ENCODE results near the gene OMA1.

OMA1 gene

DNA sequence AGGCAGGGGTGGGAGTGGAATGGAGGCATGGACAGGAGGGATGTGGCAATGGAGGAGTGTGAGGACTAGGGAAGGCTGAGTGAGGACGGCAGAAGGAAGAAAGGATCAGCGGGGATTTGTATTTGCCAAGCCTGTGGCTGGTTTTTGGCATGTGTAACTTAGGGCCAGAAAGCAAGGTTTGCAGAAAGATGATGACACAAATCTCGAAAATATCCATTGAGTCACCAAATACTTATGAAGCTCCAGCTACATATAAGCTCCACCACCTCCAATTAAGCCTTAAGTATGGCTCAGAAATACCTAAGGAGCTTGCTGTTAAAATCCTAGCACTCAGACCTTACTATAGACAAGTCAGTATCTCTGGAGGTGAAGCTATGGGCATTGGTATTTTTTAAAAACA lies 90.1 kb downstream of the OMA1 start:
- no peak for DNase-seq

DNA sequence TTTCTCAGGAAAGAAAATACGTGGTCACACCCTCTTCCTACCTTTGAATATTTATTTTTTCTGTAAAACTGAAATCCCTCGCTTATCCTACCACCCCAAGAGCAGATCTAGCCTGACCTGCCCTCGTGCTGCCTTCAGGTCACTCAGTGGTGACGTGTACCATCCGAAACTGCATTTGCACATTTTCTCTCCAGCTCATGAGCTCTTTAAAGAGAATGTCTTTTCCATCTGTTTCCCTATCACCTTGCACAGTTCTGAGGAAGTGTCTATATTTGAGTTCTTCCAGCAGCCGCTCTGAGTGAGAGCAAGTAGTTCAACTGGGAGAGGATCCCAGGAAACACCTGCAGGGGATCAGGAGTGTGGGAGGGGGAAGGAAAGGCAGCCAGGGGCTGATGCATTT lies 91.7 kb downstream of the OMA1 start:
- DNase-seq, result no peak

DNA sequence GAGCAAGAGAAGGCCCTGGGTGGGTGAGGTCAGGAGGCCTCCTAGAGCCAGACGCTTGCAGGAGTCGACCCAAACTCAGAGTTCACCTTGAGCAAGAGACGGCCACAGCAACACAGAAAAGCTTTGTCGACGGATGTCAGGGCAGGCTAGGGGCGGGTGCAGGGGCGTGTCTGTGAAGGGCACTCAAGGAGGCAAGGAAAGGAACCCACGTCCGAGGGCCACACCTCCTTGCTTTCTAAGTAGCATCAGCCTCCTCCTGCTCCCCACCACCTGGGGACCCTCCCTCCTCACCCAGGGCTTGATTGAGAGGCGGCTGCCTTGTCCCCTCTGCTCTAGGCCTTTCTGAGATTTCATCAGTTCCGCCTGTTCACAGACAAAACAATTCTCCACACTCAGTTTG lies 92.1 kb downstream of the OMA1 start:
- no peak for DNase-seq

DNA sequence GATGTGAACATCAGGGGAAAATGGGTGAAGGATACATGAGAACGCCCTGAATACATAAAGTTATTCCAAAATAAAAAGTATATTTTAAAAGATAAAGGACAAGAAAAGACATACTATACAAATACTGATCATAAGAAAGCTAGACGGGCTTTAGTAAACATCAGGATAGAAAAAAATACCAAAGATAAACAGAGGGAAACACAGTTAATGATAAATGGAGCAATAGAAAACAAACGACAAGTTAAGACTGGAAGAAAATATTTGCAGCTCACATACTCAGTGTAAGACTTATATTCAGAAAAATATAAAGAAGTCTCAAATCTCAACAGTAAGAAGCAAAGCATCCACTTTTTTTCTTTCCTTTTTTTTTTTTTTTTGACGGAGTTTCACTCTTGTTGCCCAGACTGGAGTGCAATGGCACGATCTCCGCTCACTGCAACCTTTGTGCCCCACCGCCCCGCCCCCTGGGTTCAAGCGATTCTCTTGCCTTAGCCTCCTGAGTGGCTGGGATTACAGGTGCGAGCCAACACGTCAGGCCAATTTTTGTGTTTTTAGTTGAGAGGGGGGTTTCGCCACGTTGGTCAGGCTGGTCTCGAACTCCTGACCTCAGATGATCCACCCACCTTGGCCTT lies 94.8 kb downstream of the OMA1 start:
- no peak for DNase-seq

DNA sequence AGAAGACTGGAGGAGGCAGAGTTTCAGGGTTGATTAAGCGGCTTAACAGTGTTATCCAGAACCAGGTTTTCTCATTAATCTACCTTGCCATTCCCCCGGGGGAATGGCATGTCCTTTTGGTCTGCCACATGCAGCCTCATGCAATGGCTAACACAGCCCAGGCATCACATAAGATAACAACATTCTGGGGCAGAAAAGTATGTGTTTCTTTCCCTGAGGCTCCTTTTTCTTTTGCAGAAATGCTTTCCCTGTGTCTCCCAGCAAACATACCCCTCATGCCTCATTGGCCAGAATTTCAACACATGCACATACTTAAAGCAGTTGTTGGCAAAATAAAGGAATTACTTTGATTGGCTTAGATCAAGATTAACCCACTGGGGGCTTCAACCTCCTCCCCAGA lies 98.6 kb downstream of the OMA1 start:
- no peak for DNase-seq

DNA sequence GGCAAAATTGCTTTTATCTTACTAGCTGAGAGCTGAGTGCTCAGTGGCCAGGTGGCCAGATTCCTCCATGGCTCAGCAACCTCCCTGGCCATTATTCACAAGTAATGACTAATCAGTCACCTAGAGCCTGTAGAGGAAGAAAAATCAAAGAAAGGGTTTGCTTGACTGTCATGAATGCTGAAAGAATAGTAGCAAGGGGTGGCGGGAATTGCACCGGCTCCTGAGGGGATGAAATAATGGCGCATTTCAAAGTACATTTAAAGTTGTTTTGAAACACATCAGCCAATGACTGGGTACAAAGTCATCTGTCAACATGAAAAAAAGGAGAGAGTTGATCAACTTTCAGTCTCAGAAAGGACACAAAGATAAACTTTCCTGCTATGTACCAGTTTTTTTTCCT lies 99.5 kb downstream of the OMA1 start:
- DNase-seq, result no peak

DNA sequence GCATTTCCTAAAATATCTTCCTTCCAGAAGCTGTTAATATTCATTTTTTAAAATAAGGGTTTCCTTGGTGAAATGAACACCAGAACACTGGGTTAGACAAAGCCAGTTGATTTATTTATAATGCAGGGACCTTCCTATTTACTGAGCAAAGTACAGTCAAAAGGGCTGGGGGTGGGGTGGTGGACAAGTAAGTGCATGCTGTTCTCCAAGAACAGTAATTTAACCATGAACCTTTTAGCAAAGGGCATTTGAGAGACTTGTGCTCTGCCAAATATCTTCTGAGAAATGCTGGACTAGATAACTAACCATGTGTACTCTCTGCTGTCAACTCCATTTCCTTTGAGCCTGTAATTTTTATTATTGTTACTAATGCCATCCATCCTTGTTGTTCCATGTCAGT lies 100.2 kb downstream of the OMA1 start:
- no peak for DNase-seq

DNA sequence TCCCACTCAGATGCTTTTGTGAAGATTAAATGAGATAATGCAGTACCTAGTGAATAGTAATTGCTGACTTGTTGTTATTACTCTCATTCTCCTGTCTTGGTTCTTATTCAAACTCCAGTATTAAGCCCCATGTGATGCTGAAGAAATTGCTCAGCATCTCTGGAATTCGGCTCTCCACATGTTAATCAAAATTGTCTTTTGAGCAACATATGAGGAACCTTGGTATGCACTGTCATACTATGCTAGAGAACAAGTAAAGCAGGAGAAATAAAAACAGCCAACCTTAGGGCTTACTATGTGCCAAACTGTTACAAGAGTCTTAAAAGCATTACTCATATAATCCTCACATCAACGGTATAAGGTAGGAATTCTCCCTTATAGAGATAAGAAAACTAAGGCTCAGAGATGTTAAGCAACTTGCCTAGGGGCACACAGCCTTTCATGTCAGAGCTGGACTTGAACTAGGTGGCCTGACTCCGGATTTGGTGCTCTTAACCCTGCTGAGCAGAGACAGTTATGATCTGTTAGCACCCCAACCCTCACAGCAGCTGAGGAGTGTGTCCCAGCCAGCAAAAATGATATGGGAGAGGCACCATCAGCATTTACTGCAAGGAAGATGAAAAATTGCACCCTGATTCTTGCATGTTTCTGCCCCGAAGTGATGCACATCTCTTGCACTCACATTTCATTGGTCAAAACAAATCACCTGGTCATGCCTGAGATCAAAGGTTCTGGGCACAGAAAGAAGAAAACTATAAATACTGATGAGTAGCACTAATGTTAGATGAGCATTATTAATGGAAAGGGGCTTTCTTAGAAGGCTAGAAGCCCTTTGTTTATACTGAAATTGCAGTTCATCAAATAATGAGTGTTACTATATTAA lies 102.3 kb downstream of the OMA1 start:
- DNase-seq, result no peak

DNA sequence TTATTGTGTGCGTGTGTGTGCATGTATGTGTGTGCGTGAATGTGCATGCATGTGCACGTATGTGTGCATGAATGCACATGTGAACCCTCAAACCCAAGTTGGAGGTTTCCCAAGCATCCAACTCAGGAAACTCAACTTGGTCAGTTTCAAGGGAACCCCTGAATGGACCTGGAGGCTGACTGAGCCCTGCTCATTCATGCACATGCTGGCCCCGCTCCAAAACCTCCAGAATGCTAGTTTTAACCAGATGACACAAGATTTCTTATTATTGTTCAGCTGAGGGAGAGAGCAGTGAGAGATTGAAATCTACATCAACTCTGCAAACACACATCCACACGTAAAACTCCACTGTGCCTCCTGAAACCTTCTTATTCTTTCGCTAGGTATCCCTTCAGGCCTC lies 104.4 kb downstream of the OMA1 start:
- DNase-seq, result no peak

DNA sequence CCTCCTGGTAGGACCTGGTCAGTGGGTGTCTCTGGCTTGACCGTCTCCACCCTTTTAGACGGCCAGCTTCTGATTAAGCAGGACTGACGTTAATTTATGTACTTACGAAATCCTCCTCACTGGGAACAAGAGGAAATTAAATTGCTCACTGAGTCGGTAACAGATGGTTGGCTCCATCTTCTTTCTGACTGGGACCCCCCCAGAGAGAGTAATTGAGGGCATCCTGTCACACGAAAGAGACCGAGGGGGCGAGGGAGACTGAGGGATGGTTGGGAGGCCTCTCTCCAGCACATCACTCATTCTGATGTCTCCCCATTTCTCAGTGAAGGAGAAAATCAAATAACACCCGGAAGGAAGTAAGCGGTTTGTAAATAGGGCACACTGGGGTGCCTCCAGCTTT lies 104.8 kb downstream of the OMA1 start:
- DNase-seq, result no peak

DNA sequence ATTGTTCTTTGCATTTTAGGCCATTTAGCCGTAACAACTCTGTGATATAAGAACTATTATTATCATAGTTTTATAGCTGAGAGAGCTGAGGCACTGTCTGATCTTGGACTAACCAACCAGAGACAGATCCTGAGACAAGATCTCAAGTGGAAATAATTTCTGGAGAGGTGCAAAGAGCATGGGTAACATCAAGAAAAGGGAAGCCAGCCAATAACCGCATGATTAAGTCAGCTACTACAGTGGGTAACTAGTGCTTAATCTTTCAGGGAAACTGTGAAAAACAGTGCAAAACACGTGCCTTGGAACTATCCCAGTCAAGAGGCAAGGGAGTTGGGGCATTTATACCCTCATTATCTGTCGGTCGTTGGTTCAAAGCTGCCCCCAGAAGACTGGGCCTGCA lies 105.8 kb downstream of the OMA1 start:
- DNase-seq, result no peak

DNA sequence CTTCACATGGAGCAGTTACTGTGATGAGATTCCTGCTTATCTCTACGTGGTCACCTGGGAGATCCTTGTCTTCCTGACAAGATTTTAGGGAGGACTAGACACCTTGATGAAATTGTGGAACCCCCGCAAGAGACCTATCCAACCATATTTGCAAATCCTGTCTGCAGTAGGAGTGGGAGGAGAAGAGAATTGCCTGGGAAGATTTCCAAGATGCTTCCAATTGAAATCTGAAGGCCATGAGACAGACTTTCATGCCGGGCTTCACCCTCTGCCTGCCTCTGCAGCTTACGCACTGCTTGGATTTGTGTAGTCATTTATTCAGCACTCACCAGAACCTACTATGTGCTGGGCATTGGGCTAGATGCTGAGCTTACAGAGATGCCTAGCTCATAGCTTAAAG lies 106.6 kb downstream of the OMA1 start:
- no peak for DNase-seq

DNA sequence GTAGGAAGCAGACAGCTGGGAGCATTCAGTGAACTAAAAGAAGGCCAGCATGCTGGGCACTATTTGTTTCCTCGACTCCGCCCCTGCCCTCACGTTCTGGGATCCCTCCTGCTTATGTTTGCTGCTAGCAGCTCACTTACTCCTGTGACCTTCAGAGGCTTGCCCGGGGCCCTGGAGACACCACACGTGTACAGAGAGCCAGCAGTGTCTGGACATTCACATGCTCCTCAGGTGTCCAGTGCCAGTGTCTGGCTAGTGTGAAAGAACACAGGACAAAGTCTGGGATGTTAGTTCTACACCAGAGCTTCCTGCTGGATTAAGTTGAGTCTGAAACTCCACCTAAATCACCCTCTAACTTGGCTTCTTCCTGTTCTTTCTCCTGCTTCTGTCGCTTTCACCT lies 108.1 kb downstream of the OMA1 start:
- no peak for DNase-seq

DNA sequence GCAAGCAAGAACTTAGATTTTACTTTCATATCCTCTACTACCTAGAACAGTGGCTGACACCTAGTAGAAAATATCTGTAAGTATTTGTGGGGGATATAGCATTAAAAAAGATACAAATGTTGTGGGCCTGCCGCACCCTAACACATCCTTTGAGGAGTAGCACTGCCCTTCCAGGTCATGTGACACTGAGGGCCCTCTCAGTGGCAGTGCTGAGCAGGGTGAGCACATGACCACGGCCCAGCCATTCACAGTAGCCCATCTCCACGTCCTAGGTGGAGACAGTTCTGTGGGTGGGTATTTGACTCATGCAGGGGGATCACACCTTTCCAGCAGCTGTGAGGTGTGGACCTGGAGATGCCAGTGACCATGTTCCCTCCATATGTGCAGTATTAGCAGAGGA lies 108.9 kb downstream of the OMA1 start:
- DNase-seq, result no peak

DNA sequence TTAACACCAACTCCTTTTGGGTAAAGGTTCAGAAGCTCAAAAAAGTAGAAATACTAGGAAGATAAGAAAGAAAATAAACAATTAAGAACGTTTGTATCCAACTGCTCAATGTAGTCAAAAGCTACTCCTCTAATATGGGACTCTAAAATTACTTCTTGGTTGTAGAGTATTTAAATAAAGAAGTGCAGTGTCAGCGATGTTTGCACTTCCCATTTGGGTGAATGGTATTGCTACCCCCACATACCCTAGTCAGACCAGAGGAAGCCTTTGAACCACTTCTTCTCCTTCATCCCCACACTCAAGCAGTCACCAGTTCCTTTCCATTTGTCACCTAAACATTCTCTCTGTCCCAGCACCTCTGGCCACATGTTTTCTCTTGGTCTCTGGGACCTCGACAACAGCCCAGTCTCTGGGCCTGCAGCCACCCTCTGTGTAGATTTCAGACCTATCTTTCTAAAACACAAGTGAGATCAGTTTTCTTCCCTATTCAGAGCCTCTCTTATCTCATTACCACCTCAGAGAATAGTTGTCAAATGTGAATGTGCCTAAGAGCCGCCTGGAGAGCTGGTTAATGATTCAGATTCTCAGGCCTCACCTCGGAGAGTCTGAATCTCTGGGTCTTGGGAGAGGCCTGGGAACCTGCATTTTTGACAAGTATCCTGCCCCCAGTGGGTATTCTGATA lies 109.8 kb downstream of the OMA1 start:
- no peak for DNase-seq

DNA sequence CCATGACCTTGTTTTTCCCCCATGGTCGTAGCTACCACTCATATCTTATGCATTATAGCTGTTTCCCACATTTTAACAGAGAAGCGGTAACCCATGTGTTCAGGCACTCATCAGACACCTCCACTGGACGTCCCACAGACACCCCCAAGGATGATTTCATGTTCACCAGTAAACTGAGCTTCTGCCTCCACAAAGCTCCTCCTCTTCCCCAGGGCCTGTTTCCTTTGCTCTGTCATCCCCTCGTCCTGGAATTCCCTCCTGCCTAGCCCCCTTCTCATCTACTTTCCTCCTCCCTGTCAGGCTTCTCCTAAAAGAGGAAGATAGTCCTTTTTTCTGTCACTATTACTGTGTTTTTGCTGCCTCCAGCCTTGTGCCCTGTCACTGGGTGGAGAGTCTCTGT lies 111.2 kb downstream of the OMA1 start:
- no peak for DNase-seq

DNA sequence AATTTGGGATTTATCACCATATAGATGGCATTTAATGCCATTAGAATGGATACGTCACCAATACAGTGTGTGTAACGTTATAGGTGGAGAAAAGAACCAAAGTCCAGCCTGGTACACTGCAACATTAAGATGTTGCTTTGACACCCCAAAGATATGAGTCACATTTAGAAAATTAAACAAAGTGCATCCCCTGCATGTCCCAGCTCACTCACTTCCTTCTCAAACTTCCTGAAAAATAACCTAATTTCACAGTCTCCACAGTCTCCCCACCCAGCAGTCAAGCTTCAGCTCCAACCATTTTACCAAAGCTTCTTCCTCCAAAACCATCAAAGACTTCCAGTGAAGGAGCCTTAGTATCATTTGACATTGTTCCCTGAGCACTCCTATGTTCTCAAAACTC lies 111.9 kb downstream of the OMA1 start:
- DNase-seq, result no peak

DNA sequence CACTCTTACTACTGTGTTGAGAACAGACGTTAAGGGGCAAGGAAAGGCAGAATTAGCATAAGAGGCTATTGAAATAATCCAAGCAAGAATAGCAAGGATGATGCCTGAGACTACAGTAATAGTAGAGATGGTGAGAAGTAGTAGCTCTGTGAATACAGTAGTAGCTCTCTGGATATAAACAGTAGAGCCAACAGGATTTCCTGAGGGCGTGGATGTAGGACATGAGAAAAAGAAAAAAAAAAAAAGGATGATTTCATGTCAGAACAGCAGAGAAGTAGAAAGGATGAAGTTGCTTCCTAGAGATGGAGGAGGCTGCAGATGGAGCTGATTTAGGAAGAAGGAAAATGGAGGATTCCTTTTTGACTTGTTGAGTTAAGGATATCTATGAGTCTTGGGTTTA lies 112.3 kb downstream of the OMA1 start:
- DNase-seq, result no peak

DNA sequence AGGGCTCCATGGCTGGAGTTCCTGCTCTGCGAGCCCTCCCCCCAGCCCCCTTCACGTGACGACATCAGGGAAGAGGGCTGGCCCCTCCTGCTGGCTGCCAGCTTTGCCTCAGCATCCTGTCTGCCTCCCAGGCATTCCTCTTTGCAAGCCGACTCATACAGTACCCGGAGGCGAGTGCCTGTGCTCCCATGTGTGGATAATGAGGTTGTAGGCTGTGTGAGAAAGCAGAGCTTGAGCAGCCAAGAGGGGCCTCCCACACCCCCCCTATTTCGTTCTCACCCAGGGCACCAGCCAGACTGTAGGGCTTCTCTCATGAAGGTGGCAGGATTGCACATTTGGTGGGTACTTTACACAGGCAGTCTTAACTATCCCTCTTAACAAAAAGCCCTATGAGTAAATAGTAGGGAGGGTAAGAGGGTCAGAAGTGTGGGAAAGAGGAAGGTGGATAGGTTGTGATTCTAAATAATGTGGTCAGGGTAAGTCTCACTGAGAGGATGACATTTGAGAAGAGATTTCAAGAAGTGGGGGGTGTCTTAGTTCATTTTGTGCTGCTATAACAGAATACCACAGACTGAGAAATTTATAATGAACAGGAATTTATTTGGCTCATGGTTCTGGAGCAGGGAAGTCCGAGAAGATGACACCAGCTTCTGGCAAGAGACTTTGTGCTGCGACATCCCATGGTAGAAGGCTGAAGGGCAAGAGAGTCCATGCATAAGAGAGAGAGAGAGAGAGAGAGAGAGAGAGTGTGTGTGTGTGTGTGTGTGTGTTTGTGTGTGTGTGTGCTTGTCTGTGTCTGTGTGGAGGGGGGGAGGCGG lies 113.5 kb downstream of the OMA1 start:
- DNase-seq, result no peak

DNA sequence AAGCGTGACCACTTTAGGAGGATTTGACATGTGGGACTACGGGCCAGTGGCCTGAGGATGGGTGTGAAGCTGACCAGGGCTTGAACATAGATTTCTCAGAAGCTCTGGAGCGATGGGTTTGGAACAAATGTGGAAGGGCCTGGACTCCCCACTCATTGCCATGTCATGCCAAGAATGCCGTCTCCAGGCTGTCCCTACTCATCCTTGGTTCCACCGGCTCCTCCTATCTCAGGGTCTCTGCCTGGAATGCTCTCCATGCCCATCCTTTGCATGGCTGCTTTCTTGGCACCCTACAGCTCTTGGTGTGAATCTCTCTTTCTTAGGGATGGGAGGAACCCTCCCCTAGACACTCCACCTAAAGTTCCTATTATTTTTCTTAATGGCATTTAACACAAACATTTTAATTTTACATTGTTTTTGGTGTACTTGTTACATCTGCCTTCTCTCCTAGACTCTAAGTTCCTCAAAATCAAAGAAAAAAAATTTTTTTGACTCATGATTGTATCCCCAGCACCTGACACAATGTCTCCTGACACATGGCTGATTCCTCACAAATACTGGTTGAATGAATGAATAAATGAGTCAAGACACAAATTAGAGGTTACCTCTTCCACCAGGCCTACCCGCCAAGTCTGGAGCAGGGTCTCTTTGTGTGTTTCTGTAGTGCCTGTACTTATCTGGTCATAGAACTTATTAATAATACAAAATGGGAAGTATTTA lies 114.5 kb downstream of the OMA1 start:
- DNase-seq, result no peak
